ENCODE measurements around the gene SNRNP25. TPM values are rescaled to one million over a fixed set of nuclear protein-coding genes. Genes with fewer than 3 reads are reported as not detected.

SNRNP25 gene
- total and polyA plus RNA-seq, 9 of the 15 experiments (the other 6 are each of a cell fraction or from before 2014, with no cell fraction given): 59.0 to 176 (median 108) TPM

GRCh38 chr16:65745-66144 lies 12.1 kb downstream of the SNRNP25 start (continued):
- TF ChIP-seq MLX (CRISPR knock-in tag; conservative IDR thresholded peaks at IDR 0.05): no peak
- no peak for TF ChIP-seq YBX1 (IDR thresholded peaks at IDR 0.05)
- TF ChIP-seq EHMT2 (IDR thresholded peaks at IDR 0.05): no peak
- TF ChIP-seq SMARCC2 (IDR thresholded peaks at IDR 0.05; ENCODE audit: low read depth): no peak
- TF ChIP-seq ID3 (CRISPR knock-in tag; IDR thresholded peaks at IDR 0.05): no peak
- TF ChIP-seq ID3 (tag; IDR thresholded peaks at IDR 0.05): 0 out of 2 replicates have a peak, but pooled peaks have one; percentile 37
- TF ChIP-seq ARID2 (IDR thresholded peaks at IDR 0.05): peak; percentile 84
- no peak for TF ChIP-seq ZNF436 (CRISPR knock-in tag; IDR thresholded peaks at IDR 0.05)
- no peak for TF ChIP-seq CREB5 (CRISPR knock-in tag; IDR thresholded peaks at IDR 0.05)
- no peak for TF ChIP-seq ZNF699 (CRISPR knock-in tag; IDR thresholded peaks at IDR 0.05; ENCODE audit: insufficient replicate concordance)
- no peak for TF ChIP-seq FOXM1 (IDR thresholded peaks at IDR 0.05; ENCODE audit: low read depth)
- no peak for TF ChIP-seq FOXM1 (CRISPR knock-in tag; IDR thresholded peaks at IDR 0.05; ENCODE audit: low read depth)
- TF ChIP-seq NR2C2 (CRISPR knock-in tag; IDR thresholded peaks at IDR 0.05): no peak
- TF ChIP-seq NR2C2 (tag; IDR thresholded peaks at IDR 0.05): no peak
- no peak for TF ChIP-seq FUS (optimal IDR thresholded peaks at IDR 0.05; ENCODE audit: low read depth, low read length)
- no peak for TF ChIP-seq ZNF518B (CRISPR knock-in tag; IDR thresholded peaks at IDR 0.05)
- peak; percentile 60; the same call in 1 of the 2 replicates for TF ChIP-seq GABPB1 (CRISPR knock-in tag; IDR thresholded peaks at IDR 0.05)
- TF ChIP-seq SMARCE1 (IDR thresholded peaks at IDR 0.05): no peak
- TF ChIP-seq COPS2 (conservative IDR thresholded peaks at IDR 0.05): no peak
- TF ChIP-seq MBD1 (CRISPR knock-in tag; IDR thresholded peaks at IDR 0.05): no peak
- TF ChIP-seq ATF1 (CRISPR knock-in tag; IDR thresholded peaks at IDR 0.05): no peak
- TF ChIP-seq ATF1 (tag; IDR thresholded peaks at IDR 0.05): peak; percentile 36; the same call in 1 of the 2 replicates
- peak; percentile 89 for TF ChIP-seq CC2D1A (IDR thresholded peaks at IDR 0.05)
- TF ChIP-seq RFX7 (CRISPR knock-in tag; IDR thresholded peaks at IDR 0.05): no peak
- TF ChIP-seq ZNF311 (CRISPR knock-in tag; IDR thresholded peaks at IDR 0.05): no peak
